Activated CD8-positive, alpha-beta T cell treated with anti-CD3 and anti-CD28 coated beads for 36 hours (primary cell): Measurements from ENCODE around the gene PLXNA3. TPM values are rescaled to one million over a fixed set of nuclear protein-coding genes. Genes with fewer than 3 reads are reported as not detected.

Experiments
- ATAC-seq: fragments of 200-7000 bp; cut with Tn5 transposase; one replicate; pipeline ENCODE4 v1.10.0; 2021; ENCODE audit warnings: mild to moderate bottlenecking, moderate library complexity
- CTCF ChIA-PET: fragments of 350-600 bp; sonication (Branson Sonifier 250); formaldehyde crosslinking; loops from one replicate; lab custom pipeline; 2021; ENCODE audit warnings: antibody characterized with exemption; lab: Charles Lee
- POLR2A ChIA-PET: fragments of 350-600 bp; sonication (Branson Sonifier 250); formaldehyde crosslinking; loops from one replicate; lab custom pipeline; 2021; ENCODE audit warnings: antibody characterized with exemption; lab: Charles Lee
- DNase-seq: peaks from one replicate; pipeline ENCODE4 v3.0.0-alpha.2; 2020
- H3K27ac Mint-ChIP-seq: one replicate; pipeline ENCODE4 v1.8.0; 2021; ENCODE audit warnings: mild to moderate bottlenecking, mixed read lengths
- H3K27me3 Mint-ChIP-seq: one replicate; pipeline ENCODE4 v1.8.0; 2021; ENCODE audit warnings: mixed read lengths
- H3K36me3 Mint-ChIP-seq: one replicate; pipeline ENCODE4 v1.8.0; 2021; ENCODE audit warnings: low read depth, mixed read lengths
- H3K4me1 Mint-ChIP-seq: one replicate; pipeline ENCODE4 v1.8.0; 2021; ENCODE audit warnings: low read depth, mixed read lengths
- H3K4me3 Mint-ChIP-seq: one replicate; pipeline ENCODE4 v1.8.0; 2021; ENCODE audit warnings: mild to moderate bottlenecking, moderate library complexity, mixed read lengths
- H3K9me3 Mint-ChIP-seq: one replicate; pipeline ENCODE4 v1.8.0; 2021; ENCODE audit warnings: mixed read lengths
- CTCF ChIP-seq: fragments of 200-600 bp; IDR thresholded peaks from one replicate; pipeline ENCODE4 v1.8.0; 2022; ENCODE audit warnings: antibody characterized with exemption, mild to moderate bottlenecking
- intact Hi-C: fragments of 100-400 bp; cut with micrococcal nuclease; formaldehyde crosslinking; loops from one replicate; pipeline ENCODE4 v1.10.0; 2022
- total RNA-seq, 2 experiments: library from RNA; stranded (reverse); gene quantifications; one replicate each; pipeline ENCODE4 v1.2.3, GENCODE V29; 2021

The PLXNA3 gene
- total RNA-seq, 2 experiments from 2014 or later, result 36.5 to 40.5 TPM

- POLR2A ChIA-PET, result interaction anchor here (1.2 kb wide), 1 partner anchor 36 kb away, joined by 3 read pairs; no protein-coding TSS in a partner anchor
- no peak for DNase-seq
- peaks cover 6% of the 10 kb centered on the region for H3K36me3 Mint-ChIP-seq
- intact Hi-C loops, result no loop called here
- no peak for ATAC-seq
- no peaks in the 10 kb centered on the region for H3K9me3 Mint-ChIP-seq
- CTCF ChIA-PET, result no interaction called here
- H3K4me3 Mint-ChIP-seq, result no peak overlapping the region
- no peaks in the 10 kb centered on the region for H3K27me3 Mint-ChIP-seq
- peaks cover 3% of the 10 kb centered on the region for H3K4me1 Mint-ChIP-seq
- no peak for TF ChIP-seq CTCF
- no peak overlapping the region for H3K27ac Mint-ChIP-seq
These were observed 5.3 kb upstream of the PLXNA3 start for GRCh38 chrX:154452823-154453222.

GRCh38 chrX:154457491-154458115 is 478 bp upstream of the PLXNA3 start:
- POLR2A ChIA-PET, result interaction anchor here (0.8 to 2.6 kb wide), 3 partner anchors 58 to 488 kb away, joined by 3 to 8 read pairs (median 3); partner anchors contain the start of gene RPL10
- H3K4me3 Mint-ChIP-seq, result peak overlapping the region; percentile 87
- H3K4me1 Mint-ChIP-seq, result peaks cover 6% of the 10 kb centered on the region
- peaks cover 7% of the 10 kb centered on the region for H3K36me3 Mint-ChIP-seq
- intact Hi-C loops, result no loop called here
- no peaks in the 10 kb centered on the region for H3K27me3 Mint-ChIP-seq
- peak overlapping the region; percentile 86 for H3K27ac Mint-ChIP-seq
- CTCF ChIA-PET, result no interaction called here
- H3K9me3 Mint-ChIP-seq, result no peaks in the 10 kb centered on the region
- TF ChIP-seq CTCF, result no peak
- DNase-seq (peak; percentile 57), ATAC-seq (peak; percentile 74)

GRCh38 chrX:154458954-154459778 is 1.1 kb downstream of the PLXNA3 start:
- peak overlapping the region; percentile 49 for H3K27ac Mint-ChIP-seq

GRCh38 chrX:154459832-154460231 is 1.8 kb downstream of the PLXNA3 start:
- intact Hi-C loops, result no loop called here
- ChIA-PET CTCF (no interaction called here), POLR2A (interaction anchor here (1.1 to 1.2 kb wide), 2 partner anchors 15 to 27 kb away, joined by 3 read pairs; partner anchors contain the start of gene UBL4A)
- Mint-ChIP-seq H3K27ac (no peak overlapping the region), H3K27me3 (no peaks in the 10 kb centered on the region), H3K9me3 (no peaks in the 10 kb centered on the region), H3K4me3 (peak overlapping the region; percentile 79), H3K4me1 (peaks cover 6% of the 10 kb centered on the region), H3K36me3 (peaks cover 4% of the 10 kb centered on the region)
- no peak for TF ChIP-seq CTCF
- ATAC-seq (no peak), DNase-seq (no peak)

More at GRCh38 chrX:154458954-154459778, 1.1 kb downstream of the PLXNA3 start:
- no peak for TF ChIP-seq CTCF
- peaks cover 6% of the 10 kb centered on the region for H3K4me1 Mint-ChIP-seq
- ChIA-PET POLR2A (interaction anchor here (1.1 to 2.6 kb wide), 2 partner anchors 47 to 60 kb away, joined by 3 to 8 read pairs; partner anchors contain the start of gene RPL10), CTCF (no interaction called here)
- peak; percentile 29 for ATAC-seq
- peak overlapping the region; percentile 79 for H3K4me3 Mint-ChIP-seq
- peaks cover 4% of the 10 kb centered on the region for H3K36me3 Mint-ChIP-seq
- intact Hi-C loops, result no loop called here
- H3K27me3 Mint-ChIP-seq, result no peaks in the 10 kb centered on the region
- DNase-seq, result peak; percentile 22
- no peaks in the 10 kb centered on the region for H3K9me3 Mint-ChIP-seq
